IPS-15b (cell line): Measurements from ENCODE around the gene ADD1.

ENCODE experiments used
- H3K27me3 ChIP-seq: one replicate; pipeline ENCODE4 v1.6.1; 2013; ENCODE audit warnings: low read length; ENCODE audit not compliant: control insufficient read depth, insufficient read depth
- H3K36me3 ChIP-seq: one replicate; pipeline ENCODE4 v1.6.1; 2013; ENCODE audit warnings: low read length; ENCODE audit not compliant: control insufficient read depth, insufficient read depth
- H3K4me1 ChIP-seq: one replicate; pipeline ENCODE4 v1.6.1; 2013; ENCODE audit warnings: mild to moderate bottlenecking, low read length; ENCODE audit not compliant: control insufficient read depth, insufficient read depth
- H3K4me3 ChIP-seq: one replicate; pipeline ENCODE4 v1.5.1; 2013; ENCODE audit warnings: low read depth, low read length
- H3K9ac ChIP-seq: one replicate; pipeline ENCODE4 v1.6.1; 2013; ENCODE audit warnings: low read depth, mild to moderate bottlenecking, low read length
- H3K9me3 ChIP-seq: one replicate; pipeline ENCODE4 v1.6.1; 2013; ENCODE audit warnings: mild to moderate bottlenecking, low read length; ENCODE audit not compliant: control insufficient read depth, insufficient read depth

Gene ADD1

DNA sequence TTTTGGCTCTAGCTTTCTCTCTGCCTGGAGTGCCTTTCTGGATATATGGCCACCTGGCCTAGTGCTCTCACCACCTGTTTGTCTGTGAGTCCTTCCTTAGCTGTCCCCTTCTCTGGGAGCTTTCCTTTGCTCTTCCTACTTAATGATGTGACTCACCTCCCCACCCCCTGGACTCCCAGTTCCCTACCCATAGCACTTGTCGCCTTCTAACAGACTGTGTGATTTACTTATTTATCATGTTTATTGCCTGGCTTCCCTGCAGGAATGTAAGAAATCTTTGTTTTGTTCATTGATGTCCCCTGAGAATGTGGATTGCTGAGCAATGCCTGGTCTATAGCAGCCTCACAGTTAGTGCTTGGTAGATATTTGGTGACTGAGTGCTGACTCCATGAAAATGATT lies 18.9 kb downstream of the ADD1 start:
- Histone ChIP-seq H3K36me3 (no peaks in the 10 kb centered on the region), H3K4me1 (peaks cover 33% of the 10 kb centered on the region), H3K9ac (no peak overlapping the region), H3K9me3 (no peaks in the 10 kb centered on the region), H3K27me3 (no peaks in the 10 kb centered on the region), H3K4me3 (no peak overlapping the region)

DNA sequence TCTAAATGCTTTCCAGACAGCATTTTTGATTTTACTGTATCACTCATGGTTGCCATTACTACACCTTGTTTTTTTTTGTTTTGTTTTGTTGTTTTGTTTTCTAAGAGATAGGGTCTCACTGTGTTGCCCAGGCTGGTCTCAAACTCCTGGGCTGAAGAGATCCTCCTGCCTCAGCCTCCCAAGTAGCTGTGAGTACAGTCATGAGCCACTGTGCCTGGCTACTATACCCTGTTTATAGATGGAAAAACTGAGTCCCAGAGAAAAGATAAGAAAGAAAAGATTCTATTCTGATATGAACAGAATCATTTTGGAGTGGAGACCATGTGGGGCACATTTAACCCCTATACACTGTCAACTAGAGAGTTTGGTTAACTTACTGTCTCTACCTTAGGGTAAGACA lies 20.0 kb downstream of the ADD1 start:
- H3K4me1 ChIP-seq = peaks cover 43% of the 10 kb centered on the region

GRCh38 chr4:2865196-2865780 lies 21.6 kb downstream of the ADD1 start:
- Histone ChIP-seq H3K36me3 (no peaks in the 10 kb centered on the region), H3K9me3 (no peaks in the 10 kb centered on the region), H3K27me3 (no peaks in the 10 kb centered on the region), H3K4me3 (no peak overlapping the region), H3K9ac (no peak overlapping the region), H3K4me1 (peaks cover 43% of the 10 kb centered on the region)

More for the DNA sequence above, 20.0 kb downstream of the ADD1 start:
- H3K36me3 ChIP-seq = no peaks in the 10 kb centered on the region
- H3K9me3 ChIP-seq = no peaks in the 10 kb centered on the region
- H3K27me3 ChIP-seq = no peaks in the 10 kb centered on the region
- no peak overlapping the region for H3K4me3 ChIP-seq
- H3K9ac ChIP-seq = no peak overlapping the region

DNA sequence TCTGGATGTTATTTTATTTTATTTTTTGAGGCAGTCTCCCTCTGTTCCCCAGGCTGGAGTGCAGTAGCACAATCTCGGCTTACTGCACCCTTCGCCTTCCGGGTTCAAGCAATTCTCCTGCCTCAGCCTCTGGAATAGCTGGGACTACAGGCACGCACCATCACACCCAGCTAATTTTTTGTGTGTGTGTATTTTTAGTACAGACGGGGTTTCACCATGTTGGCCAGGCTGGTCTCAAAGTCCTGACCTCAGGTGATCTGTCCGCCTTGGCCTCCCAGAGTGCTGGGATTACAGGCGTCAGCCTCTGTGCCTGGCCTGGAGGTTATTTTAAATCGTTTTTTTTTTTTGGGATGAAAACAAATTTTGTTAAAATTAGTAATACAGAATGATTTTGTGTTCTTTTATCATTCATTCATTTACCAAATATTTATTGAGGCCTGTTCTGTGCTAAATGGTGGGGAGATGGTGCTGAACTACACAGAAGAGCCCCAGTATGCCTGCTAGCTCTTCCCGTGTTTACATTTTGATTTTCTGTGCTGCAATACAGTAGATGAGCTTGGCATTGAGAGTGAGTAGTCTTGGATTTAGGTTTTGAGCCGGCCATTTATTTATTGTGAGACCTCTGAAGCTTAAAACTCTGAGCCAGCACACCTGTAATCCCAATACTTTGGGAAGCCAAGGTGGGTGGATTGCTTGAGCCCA lies 22.7 kb downstream of the ADD1 start:
- peaks cover 33% of the 10 kb centered on the region for H3K4me1 ChIP-seq
- H3K9me3 ChIP-seq = no peaks in the 10 kb centered on the region
- no peaks in the 10 kb centered on the region for H3K27me3 ChIP-seq
- H3K4me3 ChIP-seq = no peak overlapping the region
- H3K9ac ChIP-seq = no peak overlapping the region
- H3K36me3 ChIP-seq = no peaks in the 10 kb centered on the region

DNA sequence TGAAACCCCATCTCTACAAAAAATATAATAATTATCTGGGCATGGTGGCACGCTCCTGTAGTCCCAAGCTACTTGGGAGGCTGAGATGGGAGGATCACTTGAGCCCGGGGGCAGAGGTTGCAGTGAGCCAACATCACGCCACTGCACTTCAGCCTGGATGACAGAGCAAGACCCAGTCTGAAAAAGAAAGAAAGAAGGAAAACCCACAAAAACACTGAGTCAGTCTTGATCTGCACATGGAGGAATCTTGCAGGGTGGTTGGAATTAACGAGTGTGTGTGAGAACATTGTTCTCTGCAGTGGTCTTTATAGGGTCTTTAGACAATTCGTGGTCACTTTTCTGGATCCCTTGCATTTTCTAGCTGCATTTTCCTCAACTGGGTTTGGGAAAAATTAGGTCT lies 23.2 kb downstream of the ADD1 start:
- H3K4me3 ChIP-seq = no peak overlapping the region
- no peaks in the 10 kb centered on the region for H3K27me3 ChIP-seq
- no peaks in the 10 kb centered on the region for H3K36me3 ChIP-seq
- no peaks in the 10 kb centered on the region for H3K9me3 ChIP-seq
- peak overlapping the region; percentile 6 for H3K9ac ChIP-seq
- peaks cover 30% of the 10 kb centered on the region for H3K4me1 ChIP-seq

GRCh38 chr4:2867758-2868491 lies 24.3 kb downstream of the ADD1 start:
- no peaks in the 10 kb centered on the region for H3K27me3 ChIP-seq
- no peaks in the 10 kb centered on the region for H3K36me3 ChIP-seq
- no peak overlapping the region for H3K9ac ChIP-seq
- H3K4me1 ChIP-seq = peaks cover 21% of the 10 kb centered on the region
- no peak overlapping the region for H3K4me3 ChIP-seq
- no peaks in the 10 kb centered on the region for H3K9me3 ChIP-seq

DNA sequence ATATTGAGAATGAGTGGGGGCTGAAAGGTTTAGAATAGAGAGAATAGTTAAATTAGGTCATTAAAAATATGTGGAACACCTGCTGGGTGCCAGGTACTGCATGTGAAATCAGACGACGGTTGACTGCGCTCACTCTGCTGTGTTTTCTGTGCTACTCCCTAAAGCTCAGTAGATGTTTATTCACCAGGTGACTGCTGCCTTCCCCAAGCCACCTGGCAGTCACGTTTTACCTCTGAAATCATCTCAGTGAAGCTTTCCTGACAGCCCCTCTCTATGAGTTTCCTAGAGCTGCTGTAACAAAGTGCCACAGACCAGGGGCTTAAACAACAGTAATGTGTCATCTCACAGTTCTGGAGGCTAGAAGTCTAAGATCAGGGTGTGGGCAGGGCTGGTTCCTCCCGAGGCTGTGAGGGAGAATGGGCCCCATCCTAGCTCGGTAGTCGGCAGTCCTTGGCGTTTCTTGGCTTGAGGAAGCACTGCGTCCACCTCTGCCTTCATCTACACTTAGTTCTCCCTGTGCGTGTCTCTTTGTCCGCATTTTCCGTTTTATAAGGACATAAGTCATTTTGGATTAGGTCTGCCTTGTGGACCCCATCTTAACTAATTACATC lies 25.3 kb downstream of the ADD1 start:
- Histone ChIP-seq H3K4me3 (no peak overlapping the region), H3K4me1 (peaks cover 21% of the 10 kb centered on the region), H3K9ac (no peak overlapping the region), H3K9me3 (no peaks in the 10 kb centered on the region), H3K27me3 (no peaks in the 10 kb centered on the region), H3K36me3 (no peaks in the 10 kb centered on the region)

- no peak overlapping the region for H3K9ac ChIP-seq
- H3K9me3 ChIP-seq = no peaks in the 10 kb centered on the region
- no peaks in the 10 kb centered on the region for H3K36me3 ChIP-seq
- peaks cover 21% of the 10 kb centered on the region for H3K4me1 ChIP-seq
- H3K4me3 ChIP-seq = no peak overlapping the region
- H3K27me3 ChIP-seq = no peaks in the 10 kb centered on the region
Observed at GRCh38 chr4:2869659-2870058, 26.0 kb downstream of the ADD1 start.

- H3K9me3 ChIP-seq = no peaks in the 10 kb centered on the region
- H3K36me3 ChIP-seq = no peaks in the 10 kb centered on the region
- H3K27me3 ChIP-seq = no peaks in the 10 kb centered on the region
- H3K4me1 ChIP-seq = peaks cover 21% of the 10 kb centered on the region
- H3K9ac ChIP-seq = no peak overlapping the region
- no peak overlapping the region for H3K4me3 ChIP-seq
Observed at GRCh38 chr4:2870082-2870481, 26.4 kb downstream of the ADD1 start.

DNA sequence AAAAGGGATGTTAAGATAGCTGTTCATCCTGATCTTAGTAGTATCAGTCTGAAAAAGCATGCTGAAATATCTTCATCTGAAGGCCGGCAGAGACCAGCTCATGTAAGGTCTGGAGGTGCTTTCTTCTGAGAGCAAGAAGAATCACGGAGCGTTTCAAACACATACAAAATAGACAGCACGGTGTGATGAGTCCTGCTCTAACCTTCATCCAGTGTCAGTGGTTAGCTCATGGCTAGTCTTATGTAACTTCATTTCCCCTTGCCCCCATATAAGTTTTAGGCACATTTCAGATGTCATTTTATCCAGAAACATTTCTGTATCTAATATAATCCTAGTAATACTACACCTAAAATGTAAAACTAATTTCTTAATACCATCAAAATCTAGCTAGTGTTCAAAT lies 27.8 kb downstream of the ADD1 start:
- Histone ChIP-seq H3K9me3 (no peaks in the 10 kb centered on the region), H3K4me3 (no peak overlapping the region), H3K9ac (no peak overlapping the region), H3K27me3 (no peaks in the 10 kb centered on the region), H3K4me1 (peaks cover 19% of the 10 kb centered on the region), H3K36me3 (no peaks in the 10 kb centered on the region)

DNA sequence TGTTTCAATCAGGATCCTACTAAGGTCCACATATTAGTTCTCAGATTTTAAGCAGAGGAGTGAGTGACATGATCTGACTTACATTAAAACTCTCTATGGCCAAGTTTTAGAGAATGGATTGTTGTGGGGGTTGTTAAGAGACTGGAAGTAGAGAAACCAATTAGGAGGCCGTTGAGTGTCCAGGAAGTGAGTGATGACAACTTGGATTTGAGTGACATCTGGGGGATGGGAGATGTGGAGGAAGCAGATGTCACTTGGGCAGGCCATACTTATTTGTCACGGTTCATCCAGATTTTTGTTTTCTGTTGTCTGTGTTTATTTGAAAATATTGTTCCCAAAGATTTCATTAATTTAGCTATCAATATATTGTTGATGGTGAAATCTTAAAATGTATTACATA lies 28.3 kb downstream of the ADD1 start:
- H3K9ac ChIP-seq = no peak overlapping the region
- no peaks in the 10 kb centered on the region for H3K9me3 ChIP-seq
- H3K36me3 ChIP-seq = no peaks in the 10 kb centered on the region
- H3K4me3 ChIP-seq = no peak overlapping the region
- peaks cover 19% of the 10 kb centered on the region for H3K4me1 ChIP-seq
- no peaks in the 10 kb centered on the region for H3K27me3 ChIP-seq
